ENCODE measurements around the gene SUGP2. TPM values are rescaled to one million over a fixed set of nuclear protein-coding genes. Genes with fewer than 3 reads are reported as not detected.

SUGP2 gene
- polyA plus RNA-seq, 1 experiment: 44.2 TPM

DNA sequence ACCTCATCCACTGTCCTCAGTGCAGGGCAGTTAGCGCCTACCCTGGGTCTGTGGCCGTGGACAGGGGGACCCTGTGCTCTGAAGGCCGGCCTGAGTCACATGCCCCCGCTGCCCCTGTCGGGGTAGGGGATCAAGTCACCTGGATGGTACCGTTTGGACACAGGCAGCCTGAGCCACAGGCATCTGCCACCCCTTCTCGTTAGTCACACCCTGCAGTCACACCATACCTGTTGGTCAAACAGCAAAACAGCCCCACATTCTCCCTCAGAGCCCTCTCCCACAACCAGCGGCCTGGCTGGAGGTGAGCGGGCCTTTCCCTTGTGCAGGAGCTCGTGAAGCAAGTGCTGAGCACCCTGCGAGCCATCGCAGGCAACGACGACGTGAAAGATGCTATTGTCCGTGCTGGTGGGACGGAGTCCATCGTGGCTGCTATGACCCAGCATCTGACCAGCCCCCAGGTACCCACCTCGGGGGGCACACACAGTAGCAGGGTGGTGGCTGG, 21.7 kb upstream of the SUGP2 start:
- Histone ChIP-seq H3K9me3 (ENCODE audit: control insufficient read depth, insufficient read depth, low read length) (no peaks in the 10 kb centered on the region; the same call in 1 of the 2 replicates), H3K27me3 (ENCODE audit: control insufficient read depth, insufficient read depth, low read length) (no peaks in the 10 kb centered on the region), H3K27ac (ENCODE audit: low read depth, low read length) (no peak overlapping the region), H3K4me3 (ENCODE audit: low read depth, low read length) (no peak overlapping the region)
- TF ChIP-seq, protein P1, sequence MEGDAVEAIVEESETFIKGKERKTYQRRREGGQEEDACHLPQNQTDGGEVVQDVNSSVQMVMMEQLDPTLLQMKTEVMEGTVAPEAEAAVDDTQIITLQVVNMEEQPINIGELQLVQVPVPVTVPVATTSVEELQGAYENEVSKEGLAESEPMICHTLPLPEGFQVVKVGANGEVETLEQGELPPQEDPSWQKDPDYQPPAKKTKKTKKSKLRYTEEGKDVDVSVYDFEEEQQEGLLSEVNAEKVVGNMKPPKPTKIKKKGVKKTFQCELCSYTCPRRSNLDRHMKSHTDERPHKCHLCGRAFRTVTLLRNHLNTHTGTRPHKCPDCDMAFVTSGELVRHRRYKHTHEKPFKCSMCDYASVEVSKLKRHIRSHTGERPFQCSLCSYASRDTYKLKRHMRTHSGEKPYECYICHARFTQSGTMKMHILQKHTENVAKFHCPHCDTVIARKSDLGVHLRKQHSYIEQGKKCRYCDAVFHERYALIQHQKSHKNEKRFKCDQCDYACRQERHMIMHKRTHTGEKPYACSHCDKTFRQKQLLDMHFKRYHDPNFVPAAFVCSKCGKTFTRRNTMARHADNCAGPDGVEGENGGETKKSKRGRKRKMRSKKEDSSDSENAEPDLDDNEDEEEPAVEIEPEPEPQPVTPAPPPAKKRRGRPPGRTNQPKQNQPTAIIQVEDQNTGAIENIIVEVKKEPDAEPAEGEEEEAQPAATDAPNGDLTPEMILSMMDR (IDR thresholded peaks at IDR 0.05; ENCODE audit: low read depth, low read length): no peak
- ChIA-PET POLR2A (no interaction called here), CTCF (interaction anchor here (1.0 to 1.8 kb wide), 2 partner anchors 20 to 119 kb away, joined by 4 to 8 read pairs; no protein-coding TSS in a partner anchor)
- DNase-seq (ENCODE audit: low read depth, low spot score): no peak

DNA sequence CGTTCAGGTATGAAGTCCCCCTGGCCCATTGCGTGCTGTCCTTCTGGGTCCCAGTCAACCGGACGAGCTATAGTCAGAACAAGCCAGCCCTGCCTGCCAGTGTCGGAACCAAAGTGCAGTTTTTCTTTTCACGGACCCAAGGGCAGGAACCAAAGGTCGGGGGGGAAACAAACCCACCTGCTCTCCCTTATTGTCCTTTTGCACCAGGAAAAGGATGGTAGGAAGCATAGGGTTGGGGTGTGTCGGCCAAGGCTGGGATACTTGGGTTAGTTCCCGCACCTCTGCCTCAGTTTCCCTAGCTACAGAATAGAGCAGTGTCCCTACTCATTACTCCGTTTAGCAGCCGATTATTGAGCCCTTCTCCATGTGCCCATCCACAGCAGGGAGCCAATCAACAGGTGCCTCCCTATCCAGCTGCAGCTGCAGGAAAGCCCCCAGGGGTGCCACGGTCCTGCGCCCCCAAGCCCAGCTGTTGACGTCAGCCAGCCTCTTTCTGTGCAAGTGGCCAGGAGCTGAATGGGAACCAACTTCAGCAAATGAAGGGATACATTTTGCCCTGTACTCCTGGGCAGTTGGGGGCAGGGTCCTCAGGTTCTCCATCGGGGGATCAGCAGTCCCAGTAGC, 21.1 kb upstream of the SUGP2 start:
- ChIA-PET CTCF (interaction anchor here (0.6 to 1.8 kb wide), 6 partner anchors 18 to 120 kb away, joined by 3 to 8 read pairs (median 4); no protein-coding TSS in a partner anchor), POLR2A (interaction anchor here (0.6 to 1.0 kb wide), 2 partner anchors 9 to 86 kb away, joined by 3 read pairs; partner anchors contain the start of gene SLC25A42)
- no peak overlapping the region for H3K4me3 ChIP-seq (ENCODE audit: low read depth, low read length)
- no peaks in the 10 kb centered on the region for H3K27me3 ChIP-seq (ENCODE audit: control insufficient read depth, insufficient read depth, low read length)
- TF ChIP-seq, protein P1 (IDR thresholded peaks at IDR 0.05; ENCODE audit: low read depth, low read length): no peak
- DNase-seq (ENCODE audit: low read depth, low spot score): no peak
- no peaks in the 10 kb centered on the region; the same call in 1 of the 2 replicates for H3K9me3 ChIP-seq (ENCODE audit: control insufficient read depth, insufficient read depth, low read length)
- H3K27ac ChIP-seq (ENCODE audit: low read depth, low read length): no peak overlapping the region

- DNase-seq (ENCODE audit: low read depth, low spot score): no peak
- no peaks in the 10 kb centered on the region for H3K27me3 ChIP-seq (ENCODE audit: control insufficient read depth, insufficient read depth, low read length)
- no peak overlapping the region for H3K27ac ChIP-seq (ENCODE audit: low read depth, low read length)
- TF ChIP-seq, protein P1 (IDR thresholded peaks at IDR 0.05; ENCODE audit: low read depth, low read length): peak; percentile 78
- CTCF ChIA-PET: interaction anchor here (0.6 to 1.9 kb wide), 8 partner anchors 13 to 121 kb away, joined by 3 to 9 read pairs (median 4); no protein-coding TSS in a partner anchor
- no peak overlapping the region for H3K4me3 ChIP-seq (ENCODE audit: low read depth, low read length)
- POLR2A ChIA-PET: interaction anchor here (0.6 to 1.0 kb wide), 2 partner anchors 10 to 87 kb away, joined by 3 read pairs; partner anchors contain the start of gene SLC25A42
- no peaks in the 10 kb centered on the region; the same call in 1 of the 2 replicates for H3K9me3 ChIP-seq (ENCODE audit: control insufficient read depth, insufficient read depth, low read length)
Measured at GRCh38 chr19:19053508-19054314, 20.4 kb upstream of the SUGP2 start.

GRCh38 chr19:19052921-19053320, 19.6 kb upstream of the SUGP2 start:
- no peak for DNase-seq (ENCODE audit: low read depth, low spot score)
- Histone ChIP-seq H3K27me3 (ENCODE audit: control insufficient read depth, insufficient read depth, low read length) (no peaks in the 10 kb centered on the region), H3K9me3 (ENCODE audit: control insufficient read depth, insufficient read depth, low read length) (no peaks in the 10 kb centered on the region; the same call in 1 of the 2 replicates), H3K27ac (ENCODE audit: low read depth, low read length) (no peak overlapping the region), H3K4me3 (ENCODE audit: low read depth, low read length) (no peak overlapping the region)
- POLR2A ChIA-PET: no interaction called here
- TF ChIP-seq, protein P1 (IDR thresholded peaks at IDR 0.05; ENCODE audit: low read depth, low read length): no peak
- CTCF ChIA-PET: interaction anchor here (0.6 to 1.9 kb wide), 3 partner anchors 14 to 122 kb away, joined by 3 to 9 read pairs (median 5); no protein-coding TSS in a partner anchor
